ENCODE results near the gene VCL. TPM values are rescaled to one million over a fixed set of nuclear protein-coding genes. Genes with fewer than 3 reads are reported as not detected.

VCL gene
- total RNA-seq, 4 donors from 2014 or later = 53.3 to 90.4 (median 63.1) TPM

GRCh38 chr10:74118804-74119203, 120.9 kb downstream of the VCL start:
- TF ChIP-seq POLR2A (IDR thresholded peaks at IDR 0.05) (no peak), CTCF (IDR thresholded peaks at IDR 0.05) (no peak)
- intact Hi-C loops (cut with DNase I; ENCODE audit: low total_unique reads) = no loop called here
- H3K4me3 ChIP-seq (ENCODE audit: low read depth, poor library complexity, severe bottlenecking) = no peak overlapping the region
- DNase-seq (ENCODE audit: low spot score in 2 of 2) = no peak
- 53 to 56% methylated on average over 3 of the region's 3 CpGs for WGBS, 2 donors

GRCh38 chr10:74120911-74121310, 123.0 kb downstream of the VCL start:
- TF ChIP-seq CTCF (IDR thresholded peaks at IDR 0.05) = no peak
- H3K4me3 ChIP-seq (ENCODE audit: low read depth, poor library complexity, severe bottlenecking) = no peak overlapping the region
- no peak for DNase-seq (ENCODE audit: low spot score in 2 of 2)
- 28 to 29% methylated on average over 1 of the region's 1 CpG for WGBS, 2 donors
- intact Hi-C loops (cut with DNase I; ENCODE audit: low total_unique reads) = no loop called here

GRCh38 chr10:74121368-74121767, 123.5 kb downstream of the VCL start:
- 81 to 88% methylated on average over 1 of the region's 1 CpG for WGBS, 2 donors
- DNase-seq (ENCODE audit: low spot score in 2 of 2) = no peak
- TF ChIP-seq POLR2A (IDR thresholded peaks at IDR 0.05) (no peak), CTCF (IDR thresholded peaks at IDR 0.05) (no peak)
- no peak overlapping the region for H3K4me3 ChIP-seq (ENCODE audit: low read depth, poor library complexity, severe bottlenecking)
- intact Hi-C loops (cut with DNase I; ENCODE audit: low total_unique reads) = no loop called here

GRCh38 chr10:74122060-74122459, 124.1 kb downstream of the VCL start:
- H3K4me3 ChIP-seq (ENCODE audit: low read depth, poor library complexity, severe bottlenecking) = no peak overlapping the region
- WGBS, 2 donors = 45 to 60% methylated on average over 3 of the region's 3 CpGs
- intact Hi-C loops (cut with DNase I; ENCODE audit: low total_unique reads) = no loop called here
- TF ChIP-seq POLR2A (IDR thresholded peaks at IDR 0.05) (no peak), CTCF (IDR thresholded peaks at IDR 0.05) (no peak)
- DNase-seq (ENCODE audit: low spot score in 2 of 2) = no peak

GRCh38 chr10:74123081-74123480, 125.2 kb downstream of the VCL start:
- intact Hi-C loops (cut with DNase I; ENCODE audit: low total_unique reads) = no loop called here
- TF ChIP-seq CTCF (IDR thresholded peaks at IDR 0.05) (no peak), POLR2A (IDR thresholded peaks at IDR 0.05) (no peak)
- DNase-seq (ENCODE audit: low spot score in 2 of 2) = no peak
- H3K4me3 ChIP-seq (ENCODE audit: low read depth, poor library complexity, severe bottlenecking) = no peak overlapping the region
- WGBS, 2 donors = 28 to 56% methylated on average over 1 of the region's 1 CpG
